22Rv1 (cell line): ENCODE data around the gene TRPV4.

ENCODE experiments used
- H3K27ac ChIP-seq: fragments of 450-650 bp; 2 replicates; pipeline ENCODE4 v1.5.1; 2017
- CTCF ChIP-seq: fragments of 450-650 bp; IDR thresholded peaks from 2 replicates; pipeline ENCODE4 v1.5.1; 2017; ENCODE audit warnings: mild to moderate bottlenecking
- ZFX ChIP-seq: fragments of 450-650 bp; IDR thresholded peaks from 2 replicates; pipeline ENCODE4 v1.6.1; 2017; ENCODE audit warnings: antibody characterized with exemption, borderline replicate concordance

Gene TRPV4

GRCh38 chr12:109814600-109815150 lies 18.5 kb downstream of the TRPV4 start:
- no peak overlapping the region for H3K27ac ChIP-seq
- no peak for TF ChIP-seq ZFX
- TF ChIP-seq CTCF = no peak

- TF ChIP-seq ZFX (no peak), CTCF (no peak)
- no peak overlapping the region for H3K27ac ChIP-seq
These were observed 19.3 kb downstream of the TRPV4 start for GRCh38 chr12:109813810-109814416.

GRCh38 chr12:109811624-109811995 lies 21.6 kb downstream of the TRPV4 start:
- no peak overlapping the region for H3K27ac ChIP-seq
- no peak; the same call in 1 of the 2 replicates for TF ChIP-seq CTCF
- TF ChIP-seq ZFX = no peak

GRCh38 chr12:109810954-109811623 lies 22.1 kb downstream of the TRPV4 start:
- TF ChIP-seq ZFX (no peak), CTCF (no peak)
- H3K27ac ChIP-seq = no peak overlapping the region

- no peak for TF ChIP-seq ZFX
- no peak for TF ChIP-seq CTCF
- H3K27ac ChIP-seq = no peak overlapping the region
These were observed 24.1 kb downstream of the TRPV4 start for GRCh38 chr12:109808876-109809646.

- TF ChIP-seq ZFX = no peak
- H3K27ac ChIP-seq = no peak overlapping the region
These were observed 25.1 kb downstream of the TRPV4 start for GRCh38 chr12:109807954-109808643.
